HCT116 (cell line): Measurements from ENCODE around the gene CEBPA. TPM values are rescaled to one million over a fixed set of nuclear protein-coding genes. Genes with fewer than 3 reads are reported as not detected.

Experiments used
- ATAC-seq: fragments of 200-7000 bp; cut with Tn5 transposase; 2 replicates; pipeline ENCODE4 v1.9.1; 2020; ENCODE audit warnings: mild to moderate bottlenecking, moderate library complexity
- BruUV-seq: library from RNA; stranded (reverse); fragments of 400-500 nt; replicated peaks from 2 replicates; lab custom pipeline; 2021; lab: Mats Ljungman, UMichigan
- CTCF ChIA-PET: fragments of 300-600 bp; sonication (Branson Sonifier 250); formaldehyde crosslinking; loops from one replicate; lab custom pipeline; 2021; ENCODE audit warnings: antibody characterized with exemption; lab: Charles Lee
- POLR2A ChIA-PET: fragments of 300-600, 350-600 bp; sonication (Branson Sonifier 250); formaldehyde crosslinking; loops from one replicate; lab custom pipeline; 2021; ENCODE audit warnings: antibody characterized with exemption; lab: Charles Lee
- RAD21 ChIA-PET, 2 experiments: fragments of 300-600 bp; sonication (Branson Sonifier 250); formaldehyde crosslinking; loops; one replicate each; lab custom pipeline; 2023; ENCODE audit warnings: low total read pairs in 2 of 2; ENCODE audit not compliant: uncharacterized antibody in 2 of 2, unreplicated experiment in 2 of 2, low non-redundant PET in 1 of 2; lab: Charles Lee
- DNase-seq: peaks from one replicate; pipeline ENCODE4 v3.0.0-alpha.2; 2010; ENCODE audit warnings: low read depth, low spot score
- H2AFZ ChIP-seq: fragments of 200-600 bp; shearing (Covaris generic), sonication (generic); 2 replicates; pipeline ENCODE4 v1.6.1; 2017; ENCODE audit warnings: low read depth, mixed run types, mixed read lengths, antibody characterized with exemption, low read length; ENCODE audit not compliant: poor library complexity, severe bottlenecking
- H3K27ac ChIP-seq: 2 replicates; pipeline ENCODE4 v1.5.1; 2012; ENCODE audit warnings: low read depth, low read length
- H3K27me3 ChIP-seq: fragments of 200-600 bp; sonication (generic); 2 replicates; pipeline ENCODE4 v1.6.1; 2016; ENCODE audit warnings: mixed run types, low read length, mixed read lengths; ENCODE audit not compliant: insufficient read depth
- H3K36me3 ChIP-seq, 2 experiments: fragments of 200-500 bp in 1 of 2; fragments of 200-600 bp in 1 of 2; sonication (Bioruptor generic) in 1 of 2; sonication (generic) in 1 of 2; 2 replicates each; pipeline versions ENCODE4 v1.5.1 to v1.6.1; 2014 to 2016; ENCODE audit warnings: low read length in 2 of 2, inconsistent platforms in 1 of 2, mixed read lengths in 1 of 2, mixed run types in 1 of 2; ENCODE audit not compliant: insufficient read depth in 2 of 2, control insufficient read depth in 1 of 2
- H3K4me1 ChIP-seq, 2 experiments: fragments of 200-600 bp in 1 of 2; sonication (generic) in 1 of 2; 2 replicates each; pipeline versions ENCODE4 v1.5.1 to v1.6.1; 2012 to 2017; ENCODE audit warnings: low read length in 2 of 2, inconsistent platforms in 1 of 2, mild to moderate bottlenecking in 1 of 2, mixed read lengths in 1 of 2, mixed run types in 1 of 2, moderate library complexity in 1 of 2; ENCODE audit not compliant: insufficient read depth in 2 of 2, control insufficient read depth in 1 of 2
- H3K4me2 ChIP-seq: fragments of 200-600 bp; sonication (generic); 2 replicates; pipeline ENCODE4 v1.6.1; 2017; ENCODE audit warnings: mixed run types, low read length, mixed read lengths
- H3K4me3 ChIP-seq, 2 experiments: fragments of 200-600 bp in 1 of 2; sonication (generic) in 1 of 2; replicated peaks in 1 of 2; 2 replicates each; pipeline ENCODE4 v1.5.1; 2011 to 2016; ENCODE audit warnings: low read length in 2 of 2, control low read depth in 1 of 2, low read depth in 1 of 2, mild to moderate bottlenecking in 1 of 2, mixed read lengths in 1 of 2, mixed run types in 1 of 2
- H3K79me2 ChIP-seq: fragments of 200-600 bp; sonication (generic); 2 replicates; pipeline ENCODE4 v1.6.1; 2017; ENCODE audit warnings: mild to moderate bottlenecking, mixed run types, low read length, moderate library complexity, mixed read lengths; ENCODE audit not compliant: insufficient read depth
- H3K9ac ChIP-seq: fragments of 200-600 bp; sonication (generic); 2 replicates; pipeline ENCODE4 v1.6.1; 2016; ENCODE audit warnings: low read length, mixed read lengths
- H3K9me2 ChIP-seq: fragments of 200-600 bp; sonication (generic), shearing (Covaris generic); 2 replicates; pipeline ENCODE4 v1.6.1; 2017; ENCODE audit warnings: mixed run types, mild to moderate bottlenecking, moderate library complexity; ENCODE audit not compliant: insufficient read depth
- H3K9me3 ChIP-seq, 2 experiments: fragments of 200-500 bp in 1 of 2; fragments of 200-600 bp in 1 of 2; sonication (Bioruptor generic) in 1 of 2; sonication (generic) in 1 of 2; 2 replicates each; pipeline ENCODE4 v1.6.1; 2014 to 2017; ENCODE audit warnings: low read length in 2 of 2, mixed read lengths in 2 of 2, inconsistent platforms in 1 of 2, low read depth in 1 of 2, mild to moderate bottlenecking in 1 of 2, mixed run types in 1 of 2, moderate library complexity in 1 of 2; ENCODE audit not compliant: control insufficient read depth in 1 of 2, insufficient read depth in 1 of 2
- H4K20me1 ChIP-seq: fragments of 200-600 bp; sonication (generic), shearing (Covaris generic); 2 replicates; pipeline ENCODE4 v1.6.1; 2017; ENCODE audit warnings: mixed run types, mild to moderate bottlenecking, moderate library complexity; ENCODE audit not compliant: insufficient read depth
- CEBPB ChIP-seq: IDR thresholded peaks from 2 replicates; pipeline ENCODE4 v1.6.1; 2012; ENCODE audit warnings: low read depth
- EGR1 ChIP-seq: IDR thresholded peaks from 2 replicates; pipeline ENCODE4 v1.6.1; 2012; ENCODE audit warnings: low read depth
- ELF1 ChIP-seq: IDR thresholded peaks from 2 replicates; pipeline ENCODE4 v1.6.1; 2012; ENCODE audit warnings: low read depth, borderline replicate concordance
- EZH2 ChIP-seq: fragments of 200-600 bp; sonication (generic); IDR thresholded peaks from 2 replicates; pipeline ENCODE4 v1.6.1; 2017; ENCODE audit warnings: antibody characterized with exemption, mixed run types
- FOSL1 ChIP-seq: IDR thresholded peaks from 2 replicates; pipeline ENCODE4 v1.6.1; 2012; ENCODE audit warnings: low read depth
- JUND ChIP-seq: IDR thresholded peaks from 2 replicates; pipeline ENCODE4 v1.6.1; 2012
- POLR2A ChIP-seq: IDR thresholded peaks from 2 replicates; pipeline ENCODE4 v1.7.0; 2011; ENCODE audit warnings: borderline replicate concordance; ENCODE audit not compliant: insufficient read depth, insufficient read length; ENCODE audit errors: extremely low read depth
- RAD21 ChIP-seq: IDR thresholded peaks from 2 replicates; pipeline ENCODE4 v1.6.1; 2012; ENCODE audit warnings: low read depth, mild to moderate bottlenecking
- REST ChIP-seq: IDR thresholded peaks from 2 replicates; pipeline ENCODE4 v1.6.1; 2012; ENCODE audit warnings: low read depth
- SIN3A ChIP-seq: IDR thresholded peaks from 2 replicates; pipeline ENCODE4 v1.6.1; 2012; ENCODE audit warnings: low read depth
- TCF7L2 ChIP-seq: IDR thresholded peaks from 2 replicates; pipeline ENCODE4 v1.7.0; 2011; ENCODE audit warnings: borderline replicate concordance, inconsistent platforms; ENCODE audit not compliant: insufficient read depth, insufficient read length; ENCODE audit errors: extremely low read depth
- ZNF274 ChIP-seq: fragments of 200-500 bp; sonication (Bioruptor generic); IDR thresholded peaks from 2 replicates; pipeline ENCODE4 v1.6.1; 2014; ENCODE audit warnings: mild to moderate bottlenecking, low read depth, low read length, inconsistent platforms
- intact Hi-C: fragments of 100-400 bp; cut with micrococcal nuclease; formaldehyde crosslinking; loops from 2 replicates; pipeline ENCODE4 v1.10.0; 2022
- total RNA-seq: library from RNA; stranded (reverse); gene quantifications from one replicate; pipeline ENCODE4 v1.2.1, GENCODE V29; 2021; ENCODE audit not compliant: unreplicated experiment
- TF ChIP-seq, protein P1 (sequence below): IDR thresholded peaks from 2 replicates; pipeline ENCODE4 v1.6.1; 2012
- TF ChIP-seq, protein P2 (sequence below): IDR thresholded peaks from 2 replicates; pipeline ENCODE4 v1.6.1; 2011; ENCODE audit warnings: mild to moderate bottlenecking, low read length, moderate library complexity; ENCODE audit not compliant: insufficient replicate concordance; ENCODE audit errors: extremely low read depth

CEBPA gene
- total RNA-seq, 1 experiment from 2014 or later: 7.0 TPM

DNA sequence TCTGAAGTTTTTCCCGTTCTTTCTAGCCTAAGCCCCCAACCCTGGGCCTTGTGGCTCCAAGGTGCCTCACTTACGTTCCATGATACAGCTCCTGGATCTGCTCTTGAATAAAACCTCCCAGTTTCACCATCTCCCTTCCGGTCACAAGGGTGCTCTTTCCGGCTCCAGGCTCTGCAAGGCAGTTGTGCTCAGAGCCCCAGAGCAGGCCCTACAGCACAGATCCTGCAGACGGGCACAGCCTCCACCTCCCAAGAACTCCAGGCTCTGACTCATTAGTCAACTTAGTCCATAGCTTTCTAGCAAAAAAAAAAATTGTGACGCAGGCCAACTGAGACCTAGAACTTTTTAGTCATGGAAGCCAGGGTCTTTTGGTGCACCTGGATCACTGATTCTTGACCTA is 42.8 kb downstream of the CEBPA start:
- no peak overlapping the region for H3K9ac ChIP-seq
- ChIA-PET RAD21 (no interaction called here), POLR2A (no interaction called here), CTCF (no interaction called here)
- H2AFZ ChIP-seq: no peak overlapping the region
- no TSS peak for BruUV-seq
- no peaks in the 10 kb centered on the region for H3K79me2 ChIP-seq
- no peak for TF ChIP-seq ZNF274
- TF ChIP-seq SIN3A: no peak
- no peak for TF ChIP-seq EGR1
- TF ChIP-seq TCF7L2: no peak
- TF ChIP-seq CEBPB: no peak
- no peak for TF ChIP-seq REST
- TF ChIP-seq FOSL1: no peak
- TF ChIP-seq, protein P1, sequence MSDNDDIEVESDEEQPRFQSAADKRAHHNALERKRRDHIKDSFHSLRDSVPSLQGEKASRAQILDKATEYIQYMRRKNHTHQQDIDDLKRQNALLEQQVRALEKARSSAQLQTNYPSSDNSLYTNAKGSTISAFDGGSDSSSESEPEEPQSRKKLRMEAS: no peak
- TF ChIP-seq RAD21: no peak
- TF ChIP-seq EZH2: no peak
- TF ChIP-seq ELF1: no peak
- no peak for TF ChIP-seq POLR2A
- no peak for TF ChIP-seq JUND
- TF ChIP-seq, protein P2, sequence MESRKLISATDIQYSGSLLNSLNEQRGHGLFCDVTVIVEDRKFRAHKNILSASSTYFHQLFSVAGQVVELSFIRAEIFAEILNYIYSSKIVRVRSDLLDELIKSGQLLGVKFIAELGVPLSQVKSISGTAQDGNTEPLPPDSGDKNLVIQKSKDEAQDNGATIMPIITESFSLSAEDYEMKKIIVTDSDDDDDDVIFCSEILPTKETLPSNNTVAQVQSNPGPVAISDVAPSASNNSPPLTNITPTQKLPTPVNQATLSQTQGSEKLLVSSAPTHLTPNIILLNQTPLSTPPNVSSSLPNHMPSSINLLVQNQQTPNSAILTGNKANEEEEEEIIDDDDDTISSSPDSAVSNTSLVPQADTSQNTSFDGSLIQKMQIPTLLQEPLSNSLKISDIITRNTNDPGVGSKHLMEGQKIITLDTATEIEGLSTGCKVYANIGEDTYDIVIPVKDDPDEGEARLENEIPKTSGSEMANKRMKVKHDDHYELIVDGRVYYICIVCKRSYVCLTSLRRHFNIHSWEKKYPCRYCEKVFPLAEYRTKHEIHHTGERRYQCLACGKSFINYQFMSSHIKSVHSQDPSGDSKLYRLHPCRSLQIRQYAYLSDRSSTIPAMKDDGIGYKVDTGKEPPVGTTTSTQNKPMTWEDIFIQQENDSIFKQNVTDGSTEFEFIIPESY: no peak
- ATAC-seq (no peak), DNase-seq (no peak)
- no peaks in the 10 kb centered on the region for H3K9me2 ChIP-seq
- no peaks in the 10 kb centered on the region for H3K4me1 ChIP-seq
- no peak overlapping the region for H3K4me3 ChIP-seq
- no peaks in the 10 kb centered on the region for H3K36me3 ChIP-seq
- H3K4me2 ChIP-seq: no peak overlapping the region
- no peak overlapping the region for H3K27ac ChIP-seq
- H3K9me3 ChIP-seq: no peaks in the 10 kb centered on the region
- H4K20me1 ChIP-seq: no peaks in the 10 kb centered on the region
- no peaks in the 10 kb centered on the region for H3K27me3 ChIP-seq
- intact Hi-C loops: no loop called here
